OCI-LY3 (cell line): ENCODE measurements around the gene CCDC66.

ENCODE experiments used
- EZH2phosphoT487 ChIP-seq: fragments of 200-600 bp; shearing (Covaris generic); IDR thresholded peaks from 2 replicates; pipeline ENCODE4 v1.6.1; 2018; ENCODE audit warnings: antibody characterized with exemption, mixed run types, low read depth
- TF ChIP-seq, protein P1 (sequence below): fragments of 200-600, 300-600 bp; sonication (generic); IDR thresholded peaks from 2 replicates; pipeline ENCODE4 v1.5.1; 2014; ENCODE audit warnings: antibody characterized with exemption, low read length, low read depth

DNA sequence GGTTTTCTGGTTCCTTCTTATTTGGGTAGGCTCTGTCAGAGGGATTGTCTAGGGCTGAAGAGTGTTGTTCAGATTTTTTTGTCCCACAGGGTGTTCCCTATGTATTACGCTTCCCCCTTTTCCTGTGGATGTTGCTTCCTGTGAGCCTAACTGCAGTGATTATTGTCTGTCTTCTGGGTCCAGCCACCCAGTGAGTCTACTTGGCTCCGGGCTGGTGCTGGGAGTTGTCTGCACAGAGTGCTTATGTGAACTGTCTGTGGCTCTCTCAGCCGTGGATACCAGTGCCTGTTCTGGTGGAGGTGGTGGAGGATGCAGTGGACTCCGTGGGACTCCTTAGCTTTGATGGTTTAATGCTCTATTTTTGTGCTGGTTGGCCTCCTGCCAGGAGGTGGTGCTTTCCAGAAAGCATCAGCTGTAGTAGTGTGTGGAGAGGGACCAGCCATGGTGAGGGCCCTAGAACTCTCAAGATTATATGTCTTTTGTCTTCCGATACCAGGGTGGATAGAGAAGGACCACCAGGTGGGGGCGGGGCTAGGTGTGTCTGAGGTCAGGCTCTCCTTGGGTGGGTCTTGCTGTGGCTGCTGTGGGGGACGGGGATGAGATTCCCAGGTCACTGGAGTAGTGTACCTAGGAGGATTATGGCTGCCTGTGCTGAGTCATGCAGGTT, 53.8 kb downstream of the CCDC66 start:
- TF ChIP-seq, protein P1, sequence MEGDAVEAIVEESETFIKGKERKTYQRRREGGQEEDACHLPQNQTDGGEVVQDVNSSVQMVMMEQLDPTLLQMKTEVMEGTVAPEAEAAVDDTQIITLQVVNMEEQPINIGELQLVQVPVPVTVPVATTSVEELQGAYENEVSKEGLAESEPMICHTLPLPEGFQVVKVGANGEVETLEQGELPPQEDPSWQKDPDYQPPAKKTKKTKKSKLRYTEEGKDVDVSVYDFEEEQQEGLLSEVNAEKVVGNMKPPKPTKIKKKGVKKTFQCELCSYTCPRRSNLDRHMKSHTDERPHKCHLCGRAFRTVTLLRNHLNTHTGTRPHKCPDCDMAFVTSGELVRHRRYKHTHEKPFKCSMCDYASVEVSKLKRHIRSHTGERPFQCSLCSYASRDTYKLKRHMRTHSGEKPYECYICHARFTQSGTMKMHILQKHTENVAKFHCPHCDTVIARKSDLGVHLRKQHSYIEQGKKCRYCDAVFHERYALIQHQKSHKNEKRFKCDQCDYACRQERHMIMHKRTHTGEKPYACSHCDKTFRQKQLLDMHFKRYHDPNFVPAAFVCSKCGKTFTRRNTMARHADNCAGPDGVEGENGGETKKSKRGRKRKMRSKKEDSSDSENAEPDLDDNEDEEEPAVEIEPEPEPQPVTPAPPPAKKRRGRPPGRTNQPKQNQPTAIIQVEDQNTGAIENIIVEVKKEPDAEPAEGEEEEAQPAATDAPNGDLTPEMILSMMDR: no peak
- TF ChIP-seq EZH2phosphoT487: no peak
